Measurements from ENCODE around the gene NEK7. TPM values are rescaled to one million over a fixed set of nuclear protein-coding genes. Genes with fewer than 3 reads are reported as not detected.

Gene NEK7
- total and polyA plus RNA-seq, 2 of the 8 experiments (the other 6 are each of a cell fraction or from before 2014, with no cell fraction given) = 5.1 to 10.0 TPM

DNA sequence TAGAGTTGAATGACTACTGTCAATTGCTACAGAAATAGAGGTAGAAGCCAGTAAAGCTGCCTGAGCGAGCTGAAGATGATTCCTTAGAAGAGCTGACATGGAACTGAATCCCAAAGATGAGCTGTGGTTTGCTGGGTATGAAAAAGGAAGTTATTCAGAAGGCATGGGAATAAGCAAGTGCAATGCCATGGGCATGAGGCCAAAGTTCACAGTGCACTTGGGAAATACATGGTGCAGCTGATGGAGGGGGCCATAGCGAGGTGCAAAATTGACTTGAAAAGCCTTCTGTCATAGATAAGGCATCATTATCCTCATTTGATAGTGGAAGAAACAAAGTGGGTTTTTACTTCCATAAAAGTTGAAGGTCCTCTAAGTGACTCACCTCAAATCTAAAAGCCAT lies 88.6 kb downstream of the NEK7 start (continued):
- TF ChIP-seq RFX5 (IDR thresholded peaks at IDR 0.05; ENCODE audit: borderline replicate concordance, low read depth, low read length) (no peak), SUZ12 (IDR thresholded peaks at IDR 0.05; ENCODE audit: low read length) (no peak), RNF2 (IDR thresholded peaks at IDR 0.05; ENCODE audit: borderline replicate concordance, low read depth, low read length, missing control alignments, poor library complexity, severe bottlenecking) (no peak), RXRA (IDR thresholded peaks at IDR 0.05; ENCODE audit: insufficient read depth, low read depth, low read length) (no peak), TEAD4 (IDR thresholded peaks at IDR 0.05; ENCODE audit: low read depth, low read length) (no peak), SAP30 (IDR thresholded peaks at IDR 0.05; ENCODE audit: insufficient read depth, insufficient replicate concordance, low read length) (no peak)
- TF ChIP-seq, protein P1, sequence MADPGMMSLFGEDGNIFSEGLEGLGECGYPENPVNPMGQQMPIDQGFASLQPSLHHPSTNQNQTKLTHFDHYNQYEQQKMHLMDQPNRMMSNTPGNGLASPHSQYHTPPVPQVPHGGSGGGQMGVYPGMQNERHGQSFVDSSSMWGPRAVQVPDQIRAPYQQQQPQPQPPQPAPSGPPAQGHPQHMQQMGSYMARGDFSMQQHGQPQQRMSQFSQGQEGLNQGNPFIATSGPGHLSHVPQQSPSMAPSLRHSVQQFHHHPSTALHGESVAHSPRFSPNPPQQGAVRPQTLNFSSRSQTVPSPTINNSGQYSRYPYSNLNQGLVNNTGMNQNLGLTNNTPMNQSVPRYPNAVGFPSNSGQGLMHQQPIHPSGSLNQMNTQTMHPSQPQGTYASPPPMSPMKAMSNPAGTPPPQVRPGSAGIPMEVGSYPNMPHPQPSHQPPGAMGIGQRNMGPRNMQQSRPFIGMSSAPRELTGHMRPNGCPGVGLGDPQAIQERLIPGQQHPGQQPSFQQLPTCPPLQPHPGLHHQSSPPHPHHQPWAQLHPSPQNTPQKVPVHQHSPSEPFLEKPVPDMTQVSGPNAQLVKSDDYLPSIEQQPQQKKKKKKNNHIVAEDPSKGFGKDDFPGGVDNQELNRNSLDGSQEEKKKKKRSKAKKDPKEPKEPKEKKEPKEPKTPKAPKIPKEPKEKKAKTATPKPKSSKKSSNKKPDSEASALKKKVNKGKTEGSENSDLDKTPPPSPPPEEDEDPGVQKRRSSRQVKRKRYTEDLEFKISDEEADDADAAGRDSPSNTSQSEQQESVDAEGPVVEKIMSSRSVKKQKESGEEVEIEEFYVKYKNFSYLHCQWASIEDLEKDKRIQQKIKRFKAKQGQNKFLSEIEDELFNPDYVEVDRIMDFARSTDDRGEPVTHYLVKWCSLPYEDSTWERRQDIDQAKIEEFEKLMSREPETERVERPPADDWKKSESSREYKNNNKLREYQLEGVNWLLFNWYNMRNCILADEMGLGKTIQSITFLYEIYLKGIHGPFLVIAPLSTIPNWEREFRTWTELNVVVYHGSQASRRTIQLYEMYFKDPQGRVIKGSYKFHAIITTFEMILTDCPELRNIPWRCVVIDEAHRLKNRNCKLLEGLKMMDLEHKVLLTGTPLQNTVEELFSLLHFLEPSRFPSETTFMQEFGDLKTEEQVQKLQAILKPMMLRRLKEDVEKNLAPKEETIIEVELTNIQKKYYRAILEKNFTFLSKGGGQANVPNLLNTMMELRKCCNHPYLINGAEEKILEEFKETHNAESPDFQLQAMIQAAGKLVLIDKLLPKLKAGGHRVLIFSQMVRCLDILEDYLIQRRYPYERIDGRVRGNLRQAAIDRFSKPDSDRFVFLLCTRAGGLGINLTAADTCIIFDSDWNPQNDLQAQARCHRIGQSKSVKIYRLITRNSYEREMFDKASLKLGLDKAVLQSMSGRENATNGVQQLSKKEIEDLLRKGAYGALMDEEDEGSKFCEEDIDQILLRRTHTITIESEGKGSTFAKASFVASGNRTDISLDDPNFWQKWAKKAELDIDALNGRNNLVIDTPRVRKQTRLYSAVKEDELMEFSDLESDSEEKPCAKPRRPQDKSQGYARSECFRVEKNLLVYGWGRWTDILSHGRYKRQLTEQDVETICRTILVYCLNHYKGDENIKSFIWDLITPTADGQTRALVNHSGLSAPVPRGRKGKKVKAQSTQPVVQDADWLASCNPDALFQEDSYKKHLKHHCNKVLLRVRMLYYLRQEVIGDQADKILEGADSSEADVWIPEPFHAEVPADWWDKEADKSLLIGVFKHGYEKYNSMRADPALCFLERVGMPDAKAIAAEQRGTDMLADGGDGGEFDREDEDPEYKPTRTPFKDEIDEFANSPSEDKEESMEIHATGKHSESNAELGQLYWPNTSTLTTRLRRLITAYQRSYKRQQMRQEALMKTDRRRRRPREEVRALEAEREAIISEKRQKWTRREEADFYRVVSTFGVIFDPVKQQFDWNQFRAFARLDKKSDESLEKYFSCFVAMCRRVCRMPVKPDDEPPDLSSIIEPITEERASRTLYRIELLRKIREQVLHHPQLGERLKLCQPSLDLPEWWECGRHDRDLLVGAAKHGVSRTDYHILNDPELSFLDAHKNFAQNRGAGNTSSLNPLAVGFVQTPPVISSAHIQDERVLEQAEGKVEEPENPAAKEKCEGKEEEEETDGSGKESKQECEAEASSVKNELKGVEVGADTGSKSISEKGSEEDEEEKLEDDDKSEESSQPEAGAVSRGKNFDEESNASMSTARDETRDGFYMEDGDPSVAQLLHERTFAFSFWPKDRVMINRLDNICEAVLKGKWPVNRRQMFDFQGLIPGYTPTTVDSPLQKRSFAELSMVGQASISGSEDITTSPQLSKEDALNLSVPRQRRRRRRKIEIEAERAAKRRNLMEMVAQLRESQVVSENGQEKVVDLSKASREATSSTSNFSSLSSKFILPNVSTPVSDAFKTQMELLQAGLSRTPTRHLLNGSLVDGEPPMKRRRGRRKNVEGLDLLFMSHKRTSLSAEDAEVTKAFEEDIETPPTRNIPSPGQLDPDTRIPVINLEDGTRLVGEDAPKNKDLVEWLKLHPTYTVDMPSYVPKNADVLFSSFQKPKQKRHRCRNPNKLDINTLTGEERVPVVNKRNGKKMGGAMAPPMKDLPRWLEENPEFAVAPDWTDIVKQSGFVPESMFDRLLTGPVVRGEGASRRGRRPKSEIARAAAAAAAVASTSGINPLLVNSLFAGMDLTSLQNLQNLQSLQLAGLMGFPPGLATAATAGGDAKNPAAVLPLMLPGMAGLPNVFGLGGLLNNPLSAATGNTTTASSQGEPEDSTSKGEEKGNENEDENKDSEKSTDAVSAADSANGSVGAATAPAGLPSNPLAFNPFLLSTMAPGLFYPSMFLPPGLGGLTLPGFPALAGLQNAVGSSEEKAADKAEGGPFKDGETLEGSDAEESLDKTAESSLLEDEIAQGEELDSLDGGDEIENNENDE (IDR thresholded peaks at IDR 0.05; ENCODE audit: insufficient replicate concordance, low read length) = no peak

Measured in H1 (cell line).